NCI-H748 (cell line): ENCODE data around the gene FAM20C.
"Not testable (repeated sequence)": the region's sequence is repeated elsewhere in the genome, so short reads cannot be mapped to it uniquely, and the experiment has no call there.

Experiments
- DNase-seq: peaks from one replicate; lab custom pipeline; 2025; ENCODE audit not compliant: unreplicated experiment; lab: John Stamatoyannopoulos, UW

FAM20C gene

DNA sequence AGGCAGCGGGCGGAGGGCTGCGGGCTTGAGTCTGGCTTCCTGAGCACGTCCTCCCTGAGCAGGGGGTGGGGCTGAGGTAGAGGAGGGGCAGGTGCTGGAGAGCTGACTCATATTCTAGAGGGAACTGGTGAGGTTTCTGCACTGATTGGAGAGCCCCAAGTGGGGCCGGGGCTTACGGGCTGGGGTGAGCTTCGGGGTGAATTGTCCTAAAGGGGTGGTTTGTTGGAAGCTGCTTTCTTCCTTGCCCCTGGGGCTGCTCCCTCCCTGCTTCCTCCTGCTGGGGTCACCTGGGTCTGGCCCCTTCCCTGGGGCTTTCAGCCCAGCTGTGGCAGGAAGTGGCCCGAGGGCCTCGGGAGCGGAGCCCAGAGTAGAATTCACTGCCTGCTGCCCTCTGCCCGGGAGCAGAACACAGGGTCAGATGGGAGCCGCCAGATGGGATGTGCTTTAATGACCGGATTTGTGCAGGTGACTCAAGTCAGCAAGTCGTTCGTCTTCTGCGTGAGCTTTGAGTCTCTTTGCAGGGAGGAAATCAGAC lies 48.6 kb downstream of the FAM20C start:
- no peak for DNase-seq

DNA sequence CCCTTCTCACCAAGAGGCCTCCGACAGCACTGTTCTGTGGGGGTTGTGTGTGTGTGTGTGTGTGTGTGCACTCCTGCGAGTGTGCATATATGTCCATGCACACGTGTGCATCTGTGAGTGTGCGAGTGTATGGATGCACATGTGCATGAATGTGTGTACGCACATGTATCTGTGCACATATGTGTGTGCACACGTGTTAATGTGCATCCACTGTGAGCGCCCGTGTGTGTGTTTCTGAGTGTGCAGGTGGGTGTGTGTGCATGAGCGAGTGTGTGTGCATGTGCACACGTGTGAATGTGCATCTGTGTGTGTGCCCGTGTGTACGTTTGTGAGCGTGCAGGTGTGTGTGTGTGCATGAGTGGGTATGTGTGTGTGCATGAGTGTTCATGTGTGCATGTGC lies 49.1 kb downstream of the FAM20C start:
- no peak for DNase-seq

DNA sequence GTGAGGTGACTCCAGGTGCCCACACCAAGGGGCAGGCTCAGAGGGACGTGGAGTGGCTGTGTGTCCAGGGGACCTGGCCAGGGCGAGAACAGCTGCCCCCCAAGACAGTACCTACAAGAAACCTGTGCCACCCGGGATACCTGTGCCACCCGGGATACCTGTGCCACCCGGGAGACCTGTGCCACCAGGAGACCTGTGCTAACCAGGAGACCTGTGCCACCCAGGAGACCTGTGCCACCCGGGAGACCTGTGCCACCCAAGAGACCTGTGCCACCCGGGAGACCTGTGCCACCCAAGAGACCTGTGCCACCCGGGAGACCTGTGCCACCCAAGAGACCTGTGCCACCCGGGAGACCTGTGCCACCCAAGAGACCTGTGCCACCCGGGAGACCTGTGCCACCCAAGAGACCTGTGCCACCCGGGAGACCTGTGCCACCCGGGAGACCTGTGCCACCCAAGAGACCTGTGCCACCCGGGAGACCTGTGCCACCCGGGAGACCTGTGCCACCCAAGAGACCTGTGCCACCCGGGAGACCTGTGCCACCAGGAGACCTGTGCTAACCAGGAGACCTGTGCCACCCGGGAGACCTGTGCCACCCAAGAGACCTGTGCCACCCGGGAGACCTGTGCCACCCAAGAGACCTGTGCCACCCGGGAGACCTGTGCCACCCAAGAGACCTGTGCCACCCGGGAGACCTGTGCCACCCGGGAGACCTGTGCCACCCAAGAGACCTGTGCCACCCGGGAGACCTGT lies 50.6 kb downstream of the FAM20C start:
- not testable (repeated sequence) for DNase-seq

DNA sequence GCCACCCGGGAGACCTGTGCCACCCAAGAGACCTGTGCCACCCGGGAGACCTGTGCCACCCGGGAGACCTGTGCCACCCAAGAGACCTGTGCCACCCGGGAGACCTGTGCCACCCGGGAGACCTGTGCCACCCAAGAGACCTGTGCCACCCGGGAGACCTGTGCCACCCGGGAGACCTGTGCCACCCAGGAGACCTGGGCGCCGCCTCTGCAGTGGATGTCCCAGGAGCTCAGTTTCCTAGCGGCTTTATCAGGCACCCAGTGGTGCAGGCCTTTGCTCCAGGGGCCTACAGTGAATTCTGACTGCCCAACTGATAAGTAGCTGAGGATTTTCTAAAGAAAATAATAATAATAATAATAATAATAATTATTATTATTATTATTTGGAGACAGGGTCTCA lies 51.2 kb downstream of the FAM20C start:
- DNase-seq: not testable (repeated sequence)

DNA sequence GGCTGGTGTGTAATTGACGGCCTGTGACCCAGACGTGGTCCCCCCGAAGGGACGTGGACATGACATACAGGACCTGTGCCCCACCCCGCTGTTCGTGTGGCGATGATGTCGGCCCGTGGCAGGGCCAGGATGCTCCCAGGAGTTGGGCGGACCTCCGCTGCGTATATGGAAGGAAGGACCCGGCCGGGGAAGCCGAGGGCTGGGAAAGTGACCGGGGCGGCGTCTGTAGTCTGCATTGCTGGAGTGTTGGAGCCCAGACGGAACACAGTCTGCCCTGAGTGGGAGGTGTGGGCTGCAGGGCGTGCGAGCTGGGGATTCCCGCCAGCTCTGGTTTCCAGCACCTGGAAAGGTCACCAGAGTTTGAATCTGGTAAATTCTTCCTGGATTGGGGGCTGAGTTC lies 52.6 kb downstream of the FAM20C start:
- DNase-seq: no peak

DNA sequence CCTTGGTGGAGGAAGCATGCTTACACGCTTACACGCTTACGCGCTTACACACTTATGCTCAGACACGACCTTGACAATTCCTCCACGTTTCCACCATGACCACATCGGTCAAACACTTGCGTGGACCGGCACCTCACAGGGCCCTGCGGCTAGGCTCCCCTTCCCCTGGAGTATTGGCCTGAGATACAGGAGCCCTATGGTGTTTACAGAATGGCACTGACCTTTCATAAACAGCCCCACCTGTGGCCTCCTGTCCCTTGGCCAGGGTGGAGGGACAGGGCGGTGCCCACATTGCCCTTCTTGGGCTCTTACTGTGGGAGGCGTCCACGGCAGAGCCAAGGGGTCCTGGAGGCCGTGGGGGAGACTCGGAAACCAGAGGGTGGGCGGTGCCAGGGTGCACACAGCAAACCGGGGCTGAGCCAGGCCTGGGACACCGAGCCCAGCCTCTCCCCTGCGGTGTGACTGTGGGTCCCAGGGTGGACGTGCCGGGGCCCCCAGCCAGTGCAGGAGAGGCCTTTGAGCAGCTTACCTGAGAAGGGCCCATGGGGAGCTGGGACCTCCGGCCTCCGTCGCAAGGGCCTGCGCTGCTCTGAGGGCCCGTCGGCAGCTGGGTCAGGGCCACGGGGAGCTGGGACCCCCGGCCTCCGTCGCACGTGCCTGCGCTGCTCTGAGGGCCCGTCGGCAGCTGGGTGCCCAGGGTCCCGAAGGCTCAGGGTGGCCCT lies 53.4 kb downstream of the FAM20C start:
- no peak for DNase-seq

DNA sequence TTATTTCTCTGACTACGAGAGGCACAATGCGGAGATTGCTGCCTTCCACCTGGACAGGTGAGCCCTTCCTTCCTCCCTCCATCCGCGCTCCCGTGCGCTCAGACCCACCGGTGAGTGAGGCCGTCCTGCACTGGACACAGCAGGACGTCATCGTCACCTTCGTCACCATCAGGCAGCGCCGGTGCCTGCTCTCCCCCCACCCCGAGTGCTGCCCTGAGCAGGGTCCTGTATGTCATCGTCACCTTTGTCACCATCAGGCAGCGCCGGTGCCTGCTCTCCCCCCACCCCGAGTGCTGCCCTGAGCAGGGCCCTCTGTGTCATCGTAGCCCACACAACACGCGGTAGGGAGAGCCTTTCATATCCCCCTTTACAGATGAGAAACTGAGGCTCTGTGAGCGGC lies 54.1 kb downstream of the FAM20C start:
- no peak for DNase-seq

DNA sequence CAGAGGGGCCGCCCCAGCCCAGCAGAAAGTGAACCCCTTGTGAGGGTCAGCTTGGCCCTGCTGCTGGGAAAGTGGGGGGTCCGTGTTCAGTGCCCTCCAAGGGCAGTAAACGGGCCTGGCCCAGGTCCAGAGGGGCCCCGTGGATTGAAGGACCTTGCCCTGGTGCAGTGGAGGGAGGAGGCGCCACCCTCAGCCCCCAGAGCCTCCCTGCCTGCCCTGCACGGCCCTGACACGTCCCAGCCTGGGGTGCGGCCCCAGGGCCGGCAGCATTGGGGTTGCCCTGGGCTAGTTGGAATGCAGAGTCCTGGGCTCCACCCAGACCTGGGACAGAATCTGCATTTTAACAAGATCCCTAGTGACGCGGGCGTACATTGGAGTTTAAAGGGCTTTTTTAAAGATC lies 54.8 kb downstream of the FAM20C start:
- no peak for DNase-seq

DNA sequence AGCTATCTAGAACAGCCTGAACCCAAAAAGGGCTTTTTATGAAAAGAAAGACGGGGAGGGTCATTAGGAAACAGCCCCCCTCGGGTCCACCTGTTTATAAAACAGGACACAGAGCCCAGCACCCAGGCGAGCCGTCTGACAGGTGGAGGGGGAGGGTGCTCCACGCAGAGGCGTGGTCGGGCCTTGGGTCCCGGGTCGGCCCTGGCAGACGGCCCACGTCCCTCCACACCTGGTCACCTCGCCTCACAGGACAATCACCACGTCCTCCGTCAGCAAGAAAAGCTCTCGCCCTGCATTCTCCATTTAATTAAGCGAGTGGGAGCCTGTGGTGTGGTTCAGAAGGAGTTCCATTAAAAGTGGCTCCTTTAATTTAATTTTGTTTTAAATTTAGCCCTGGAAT lies 55.3 kb downstream of the FAM20C start:
- DNase-seq: no peak

DNA sequence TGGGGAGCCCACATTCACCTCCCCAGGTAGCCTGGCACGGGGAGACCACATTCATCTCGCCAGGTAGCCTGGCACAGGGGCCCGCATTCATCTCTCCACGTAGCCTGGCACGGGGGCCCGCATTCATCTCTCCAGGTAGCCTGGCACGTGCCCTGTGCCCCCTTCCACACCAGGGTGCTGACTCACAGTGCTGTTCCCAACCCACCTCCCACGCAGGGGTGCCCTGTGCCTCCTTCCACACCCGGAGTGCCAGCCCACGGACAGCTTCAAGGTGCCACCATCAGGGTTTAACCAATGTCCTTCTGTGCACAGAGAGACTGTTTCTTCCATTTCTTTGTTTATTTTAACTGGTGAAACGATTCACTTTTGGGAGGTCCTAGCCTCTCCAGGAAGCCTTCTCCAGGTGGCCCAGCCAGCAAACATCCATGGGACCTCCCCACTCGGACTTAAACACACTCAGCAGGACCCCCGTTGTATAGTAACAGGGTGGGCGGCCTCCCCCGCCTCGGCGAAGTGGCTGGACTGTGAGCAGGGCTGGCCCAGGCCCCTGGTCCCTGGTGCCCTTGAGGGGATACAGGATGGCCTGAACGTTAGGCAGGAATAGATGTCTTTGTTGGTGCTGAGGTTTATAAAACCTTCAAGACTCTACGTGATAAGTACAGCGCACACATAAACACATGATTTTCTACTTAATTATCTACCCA lies 56.5 kb downstream of the FAM20C start:
- DNase-seq: no peak

DNA sequence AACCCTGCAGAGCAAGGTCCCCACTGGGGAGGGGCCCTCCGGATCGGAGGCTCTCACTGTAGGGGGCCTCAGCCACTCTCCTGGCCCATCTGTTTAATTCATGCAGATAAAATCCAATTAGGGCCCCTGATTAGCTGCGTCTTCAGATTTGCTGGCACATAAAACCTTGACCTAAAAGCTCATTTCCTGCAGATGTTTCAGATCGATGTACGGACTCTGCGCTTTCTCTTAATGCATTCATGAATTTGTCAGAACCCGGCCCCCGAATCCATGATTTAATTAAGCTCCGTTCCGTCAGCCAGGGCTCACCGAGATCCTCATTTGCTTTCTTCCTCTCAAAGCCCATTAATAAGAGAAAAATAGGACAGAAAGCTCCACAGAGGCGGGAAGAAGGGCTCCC lies 57.6 kb downstream of the FAM20C start:
- DNase-seq: no peak

DNA sequence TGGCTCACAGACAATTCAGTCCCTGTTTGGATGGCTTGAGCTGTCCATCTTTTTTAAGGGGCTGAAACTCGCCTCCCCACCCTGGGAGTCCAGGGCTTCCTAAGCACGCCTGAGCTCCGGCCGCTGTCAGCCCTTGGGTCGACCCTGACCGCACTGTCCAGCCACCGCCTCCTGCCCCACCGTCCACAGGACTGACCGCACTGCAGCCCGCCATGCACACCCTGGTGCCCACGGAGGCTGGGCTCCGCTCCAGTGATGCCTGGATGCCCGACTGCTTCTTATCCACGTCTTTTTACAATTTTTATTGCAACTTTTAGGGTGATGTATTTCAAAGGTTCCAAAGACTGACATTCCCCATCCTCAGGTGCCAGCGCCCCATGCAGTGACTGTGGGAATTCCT lies 58.2 kb downstream of the FAM20C start:
- no peak for DNase-seq

DNA sequence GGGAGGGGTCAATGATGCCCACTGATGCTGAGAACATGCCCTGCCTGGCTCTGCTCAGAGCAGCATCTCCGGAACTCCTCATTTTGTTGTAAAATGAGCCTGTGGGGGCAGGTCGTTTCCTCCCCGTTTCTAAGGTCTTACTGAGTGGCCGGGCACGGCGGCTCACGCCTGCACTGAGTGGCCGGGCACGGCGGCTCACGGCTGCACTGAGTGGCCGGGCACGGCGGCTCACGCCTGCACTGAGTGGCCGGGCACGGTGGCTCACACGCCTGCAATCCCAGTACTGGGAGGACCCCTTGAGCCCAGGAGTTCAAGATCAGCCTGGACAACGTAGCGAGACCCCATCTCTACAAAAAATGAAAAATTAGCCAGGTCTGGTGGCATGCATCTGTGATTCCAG lies 58.6 kb downstream of the FAM20C start:
- DNase-seq: no peak

DNA sequence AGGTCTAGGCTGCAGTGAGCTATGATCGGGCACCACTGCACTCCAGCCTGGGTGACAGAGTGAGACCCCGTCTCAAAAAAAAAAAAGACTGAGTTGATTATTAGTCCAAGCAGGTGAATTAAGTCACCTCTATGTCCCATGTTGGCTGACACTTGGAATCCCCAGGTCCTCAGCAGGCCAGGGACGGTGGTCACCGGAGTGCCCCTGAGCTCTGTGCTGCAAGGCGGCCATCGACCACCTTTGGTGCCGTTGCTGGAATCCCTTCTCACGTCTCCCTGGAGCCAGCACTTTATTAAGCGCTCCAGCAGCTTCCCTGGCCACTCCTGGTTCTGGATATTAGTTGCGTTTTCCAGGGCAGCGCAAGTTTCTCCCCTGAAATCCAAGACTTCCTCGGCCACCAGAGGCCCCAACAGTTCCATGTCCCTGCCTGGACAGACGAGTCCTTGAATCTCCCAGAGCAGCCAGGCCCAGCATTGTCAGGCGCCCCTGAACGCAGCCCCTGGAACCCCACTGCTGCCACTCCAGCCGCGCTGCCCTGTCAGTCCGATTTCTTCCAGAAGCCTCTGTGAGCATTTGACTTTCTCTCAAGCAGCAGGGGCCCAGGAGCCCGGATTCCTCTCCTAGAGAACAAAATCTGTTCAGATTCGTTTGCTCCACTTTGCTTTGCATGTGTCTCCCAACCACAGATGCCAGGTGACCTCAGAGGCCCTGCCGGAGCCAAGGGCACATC lies 59.2 kb downstream of the FAM20C start:
- DNase-seq: no peak

DNA sequence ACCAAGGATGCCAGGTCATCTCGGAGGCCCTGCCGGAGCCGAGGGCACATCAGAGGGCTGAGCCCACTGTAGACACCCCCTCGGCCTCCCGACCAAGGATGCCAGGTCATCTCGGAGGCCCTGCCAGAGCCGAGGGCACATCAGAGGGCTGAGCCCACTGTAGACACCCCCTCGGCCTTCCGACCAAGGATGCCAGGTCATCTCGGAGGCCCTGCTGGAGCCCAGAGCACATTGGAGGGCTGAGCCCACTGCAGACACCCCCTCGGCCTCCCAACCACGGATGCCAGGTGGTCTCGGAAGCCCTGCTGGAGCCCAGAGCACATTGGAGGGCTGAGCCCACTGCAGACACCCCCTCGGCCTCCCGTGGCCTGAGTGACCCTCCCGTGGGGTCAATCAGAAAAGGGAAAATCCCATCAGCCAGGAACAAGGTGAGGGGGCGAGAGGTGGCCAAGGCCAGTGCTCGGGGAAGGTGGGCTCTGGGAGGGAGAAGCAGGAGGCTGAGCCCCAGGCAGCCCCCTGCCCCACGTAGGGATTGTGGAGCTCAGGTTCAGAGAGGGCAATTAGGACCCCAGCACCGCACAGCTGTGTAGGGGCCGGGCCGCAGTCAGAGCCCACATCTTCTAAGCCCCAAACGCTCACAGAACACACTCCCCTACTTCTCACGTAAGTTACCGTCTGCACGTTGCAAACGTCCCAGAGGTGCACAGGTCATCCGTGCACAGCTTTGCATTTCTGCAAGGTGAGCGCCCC lies 60.0 kb downstream of the FAM20C start:
- no peak for DNase-seq

DNA sequence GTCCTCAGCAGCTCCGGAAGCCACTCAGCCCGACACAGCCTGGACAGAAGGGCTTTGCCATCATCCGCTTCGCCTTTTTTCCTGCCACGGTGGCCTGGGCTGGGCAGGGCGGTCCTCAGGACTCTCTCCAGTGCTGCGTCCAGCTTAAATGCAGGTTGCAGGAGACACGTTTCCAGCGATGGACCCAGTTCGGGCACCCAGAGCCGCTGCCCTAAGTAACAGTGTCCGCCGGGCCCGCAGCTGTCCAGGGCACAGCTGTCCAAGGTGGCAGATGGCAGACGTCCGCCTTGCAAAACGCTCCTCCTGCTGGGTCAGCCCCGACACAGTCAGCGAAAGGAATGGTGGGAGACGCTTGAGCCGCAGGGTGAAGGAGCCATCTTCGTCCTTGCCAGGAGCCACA lies 60.6 kb downstream of the FAM20C start:
- no peak for DNase-seq

DNA sequence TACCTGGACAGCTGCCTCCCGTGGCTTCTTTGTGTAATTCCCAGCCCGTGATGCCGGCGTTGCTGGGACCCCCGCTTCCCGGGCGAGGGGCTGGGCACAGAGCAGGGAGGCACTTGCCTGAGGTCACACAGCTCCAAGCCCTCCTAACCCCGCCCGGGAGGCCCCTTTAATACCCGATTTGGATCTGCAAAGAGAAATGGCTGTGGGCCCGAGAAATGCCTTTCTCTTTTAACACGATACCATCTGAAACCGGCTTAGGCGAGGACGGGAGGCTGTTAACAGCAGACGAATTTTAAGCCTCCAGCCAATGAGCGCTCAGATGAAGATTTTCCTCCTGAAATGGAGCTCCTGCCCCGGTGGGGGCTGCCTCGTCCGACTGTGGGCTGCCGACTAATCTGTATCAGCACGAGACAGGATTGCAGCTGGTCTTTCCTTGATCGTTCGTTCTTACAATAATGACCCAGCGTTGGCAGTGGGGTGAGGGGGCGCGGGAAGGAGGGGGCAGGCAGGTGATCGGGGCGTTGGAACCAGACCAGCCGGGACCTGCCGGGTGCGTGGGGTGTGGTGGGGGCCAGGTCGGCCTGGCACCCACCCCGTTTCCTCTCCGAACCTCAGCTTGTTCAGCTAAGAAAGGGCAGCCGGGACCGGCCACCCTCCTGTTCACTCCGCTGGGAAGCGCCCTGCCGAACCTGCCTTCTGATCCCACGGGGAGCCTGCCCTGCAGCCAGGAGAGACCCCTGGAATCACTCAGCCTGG lies 61.4 kb downstream of the FAM20C start:
- DNase-seq: no peak

DNA sequence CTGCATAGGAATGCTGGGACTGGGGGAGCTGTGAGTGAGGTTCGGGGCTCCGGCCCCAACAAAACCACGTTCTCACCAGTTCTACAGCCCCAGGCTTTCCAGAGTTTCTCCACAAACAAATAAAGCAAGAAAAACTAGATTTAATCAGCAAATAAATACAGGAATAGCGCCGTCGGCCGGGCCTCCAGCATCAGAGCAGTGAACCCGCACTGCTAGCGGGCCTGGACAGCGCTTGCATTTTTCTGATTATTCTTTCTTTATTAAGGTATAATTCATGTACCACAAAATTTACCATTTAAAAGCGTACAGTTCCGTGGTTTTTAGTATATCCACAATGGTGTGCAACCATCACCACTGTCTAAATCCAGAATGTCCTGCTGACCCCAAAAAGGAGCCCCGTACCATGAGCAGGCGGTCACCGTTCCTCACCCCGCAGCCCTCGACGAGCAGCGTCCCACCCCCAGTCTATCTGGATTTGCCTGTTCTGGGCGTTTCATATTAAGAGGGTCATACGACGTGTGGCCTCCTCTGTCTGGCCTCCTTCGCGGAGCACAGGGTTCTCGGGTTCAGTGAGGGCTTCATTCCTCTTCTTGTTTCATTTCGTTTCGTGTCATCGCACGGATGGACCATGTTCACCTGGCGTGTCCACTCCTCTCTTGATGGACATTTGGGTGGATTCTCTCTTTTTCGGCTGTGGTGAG lies 62.1 kb downstream of the FAM20C start:
- DNase-seq: no peak

DNA sequence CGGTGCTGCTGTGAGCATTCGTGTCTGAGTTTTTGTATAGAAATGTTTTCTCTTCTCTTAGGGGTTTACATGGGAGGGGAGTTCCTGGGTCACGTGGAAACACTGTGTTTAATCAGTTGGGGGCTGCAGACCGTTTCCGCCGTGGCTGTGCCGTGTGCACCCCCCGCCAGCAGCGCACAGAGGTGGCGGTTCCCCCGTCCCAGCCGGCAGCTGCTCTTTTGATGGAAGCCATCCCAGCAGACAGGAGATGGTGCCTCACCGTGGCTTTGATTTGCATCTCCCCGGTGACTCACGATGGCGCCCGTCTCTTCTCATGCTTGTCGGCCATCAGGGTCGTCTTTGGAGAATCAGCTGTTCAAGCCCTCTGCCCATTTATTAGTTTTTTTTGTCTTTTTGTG lies 62.7 kb downstream of the FAM20C start:
- no peak for DNase-seq
